ENCODE results near the gene HS1BP3.

The HS1BP3 gene

DNA sequence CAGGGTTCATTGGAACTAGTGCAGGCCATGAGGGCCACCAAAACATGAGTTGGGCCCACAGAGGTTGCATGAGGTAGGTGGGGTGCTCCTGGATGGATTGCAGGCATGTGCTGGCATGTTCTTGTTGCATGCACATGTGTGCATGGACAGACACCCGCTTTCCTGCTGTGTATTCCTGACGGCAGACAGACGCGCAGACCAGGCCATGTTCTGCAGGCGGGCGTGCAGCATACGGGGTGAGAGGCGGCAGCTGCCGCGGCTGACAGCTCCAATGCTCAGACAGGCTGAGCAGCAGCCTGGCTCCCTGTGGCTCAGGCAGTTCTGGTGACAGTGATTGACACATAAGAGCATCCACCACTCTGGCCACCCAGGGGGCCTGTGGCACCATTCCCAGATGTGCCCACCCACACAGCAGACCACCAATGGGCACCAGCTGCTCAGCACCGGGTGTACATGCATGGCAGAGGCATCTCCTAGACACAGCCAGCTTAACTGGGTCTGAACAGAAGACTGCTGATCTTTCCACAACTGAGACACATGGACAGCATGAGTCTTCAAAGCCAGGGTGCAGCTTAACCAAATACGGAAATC, 21.2 kb downstream of the HS1BP3 start:
- no peak for DNase-seq (ENCODE audit: low spot score)

DNA sequence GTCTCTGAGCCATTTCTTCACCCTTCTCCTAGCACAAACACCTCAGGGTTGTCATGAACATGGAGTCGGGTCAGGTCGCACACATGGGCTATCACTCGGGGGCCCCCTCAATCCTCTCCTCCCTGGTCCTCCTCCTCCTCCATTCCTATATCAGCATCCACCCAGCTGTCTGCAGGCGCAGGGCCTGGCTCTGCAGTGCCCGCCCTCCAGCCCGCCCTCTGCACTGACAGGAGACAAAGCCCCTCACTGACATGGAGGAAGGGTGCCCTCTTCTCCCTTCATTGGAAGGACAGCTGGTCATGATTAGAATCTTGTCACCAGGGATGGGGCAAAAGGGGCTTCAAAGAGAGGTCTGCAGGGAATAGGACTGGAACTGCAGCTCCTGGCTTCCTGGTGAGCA, 21.7 kb downstream of the HS1BP3 start:
- no peak for DNase-seq (ENCODE audit: low spot score)

- no peak for DNase-seq (ENCODE audit: low spot score)
These were observed 23.1 kb downstream of the HS1BP3 start for GRCh38 chr2:20627712-20628380.

- no peak for DNase-seq (ENCODE audit: low spot score)
These were observed 24.0 kb downstream of the HS1BP3 start for GRCh38 chr2:20626698-20627513.

- DNase-seq (ENCODE audit: low spot score): no peak
These were observed 24.6 kb downstream of the HS1BP3 start for GRCh38 chr2:20626392-20626697.

- DNase-seq (ENCODE audit: low spot score): no peak
These were observed 25.2 kb downstream of the HS1BP3 start for GRCh38 chr2:20625491-20626391.

- DNase-seq (ENCODE audit: low spot score): no peak
These were observed 25.9 kb downstream of the HS1BP3 start for GRCh38 chr2:20624884-20625485.

DNA sequence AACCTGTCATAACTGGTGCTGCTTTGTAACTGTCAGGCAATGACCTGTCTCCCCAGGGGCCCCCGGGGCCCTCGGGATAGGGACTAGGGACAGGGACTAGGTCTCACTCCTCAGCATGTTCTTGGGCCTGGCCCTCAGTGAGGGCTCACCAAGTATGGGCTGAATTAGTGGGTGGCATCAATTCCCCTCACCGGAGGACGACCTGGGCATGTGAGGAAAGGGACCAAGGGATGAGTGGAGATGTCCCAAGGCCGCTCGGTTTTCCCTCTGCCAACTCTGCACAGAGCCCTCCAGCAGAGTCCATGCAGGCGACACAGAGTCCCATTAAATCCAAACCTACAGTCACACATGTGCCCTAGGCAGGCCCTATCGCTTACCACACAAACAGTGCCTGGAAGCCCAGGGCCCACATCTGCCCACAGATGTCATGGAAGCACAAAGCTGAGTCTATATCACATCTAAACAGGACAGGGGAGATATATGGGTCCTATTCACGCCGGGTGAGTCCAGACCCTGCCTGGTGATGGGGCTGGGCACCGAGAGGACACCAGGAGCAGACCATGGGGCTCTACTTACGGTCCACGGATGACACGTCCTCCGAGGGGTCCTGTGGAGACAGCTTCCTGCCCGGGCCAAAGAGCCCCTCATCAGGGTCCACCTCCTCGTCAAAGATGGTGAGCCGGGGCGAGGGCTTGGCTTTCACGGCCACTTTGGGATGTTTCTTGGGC, 26.6 kb downstream of the HS1BP3 start:
- no peak for DNase-seq (ENCODE audit: low spot score)

GRCh38 chr2:20623741-20624155, 27.1 kb downstream of the HS1BP3 start:
- DNase-seq (ENCODE audit: low spot score): no peak

- DNase-seq (ENCODE audit: low spot score): no peak
These were observed 27.7 kb downstream of the HS1BP3 start for GRCh38 chr2:20623241-20623640.

- DNase-seq (ENCODE audit: low spot score): no peak
These were observed 28.2 kb downstream of the HS1BP3 start for GRCh38 chr2:20622731-20623130.

- no peak for DNase-seq (ENCODE audit: low spot score)
These were observed 28.6 kb downstream of the HS1BP3 start for GRCh38 chr2:20622296-20622686.

GRCh38 chr2:20621366-20622295, 29.3 kb downstream of the HS1BP3 start:
- DNase-seq (ENCODE audit: low spot score): no peak

DNA sequence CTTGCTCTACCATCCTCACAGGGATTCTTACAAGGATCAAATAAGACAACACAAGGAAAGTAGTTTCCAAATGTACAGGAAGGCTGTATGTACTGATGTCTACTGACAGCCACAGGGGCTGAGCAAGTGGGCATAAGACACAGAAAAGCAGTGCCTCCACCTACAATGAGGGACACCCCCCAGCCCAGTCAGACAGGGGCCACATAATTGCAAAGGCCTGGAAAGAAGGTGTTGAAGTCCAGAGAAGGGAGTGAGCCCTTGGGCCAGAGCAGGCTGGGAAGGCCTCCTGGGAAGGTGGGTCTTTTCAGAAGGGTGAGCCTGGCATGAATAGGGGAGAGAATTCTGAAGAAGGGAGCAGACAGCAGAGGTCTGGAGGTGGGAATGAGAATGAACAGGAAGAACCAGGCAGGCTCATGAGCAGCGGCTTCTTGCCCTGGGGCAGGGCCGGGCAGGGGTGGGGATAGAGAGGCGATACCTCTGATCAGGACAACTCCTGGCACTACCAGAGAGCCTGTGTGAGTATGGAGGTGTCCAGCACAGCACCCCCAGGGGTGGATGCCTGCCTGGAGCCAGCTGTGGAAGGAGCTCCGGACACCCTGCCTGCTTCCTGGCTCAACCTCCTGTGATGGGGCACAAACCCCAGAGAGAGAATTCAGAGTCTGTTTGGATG, 30.1 kb downstream of the HS1BP3 start:
- DNase-seq (ENCODE audit: low spot score): no peak

DNA sequence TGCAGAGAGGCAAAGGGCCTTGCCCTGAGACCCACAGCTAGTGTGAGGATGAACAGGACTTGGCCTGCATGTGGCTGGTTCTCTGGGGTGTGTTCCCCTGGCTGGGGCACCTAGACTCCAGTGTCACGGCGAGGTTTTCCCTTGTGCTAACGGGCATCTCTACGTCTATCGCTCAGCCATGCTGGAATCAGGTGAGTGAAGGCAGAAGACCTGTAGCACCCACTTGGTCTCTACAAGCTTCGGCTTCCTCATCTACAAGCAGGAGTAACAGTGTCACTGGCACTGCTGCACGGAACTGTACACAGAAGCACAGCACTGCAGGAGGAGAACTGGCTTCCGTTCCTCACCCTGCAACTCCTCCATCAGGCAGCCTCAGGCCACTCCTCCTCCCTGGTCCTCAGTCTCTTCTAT, 30.6 kb downstream of the HS1BP3 start:
- no peak for DNase-seq (ENCODE audit: low spot score)

DNA sequence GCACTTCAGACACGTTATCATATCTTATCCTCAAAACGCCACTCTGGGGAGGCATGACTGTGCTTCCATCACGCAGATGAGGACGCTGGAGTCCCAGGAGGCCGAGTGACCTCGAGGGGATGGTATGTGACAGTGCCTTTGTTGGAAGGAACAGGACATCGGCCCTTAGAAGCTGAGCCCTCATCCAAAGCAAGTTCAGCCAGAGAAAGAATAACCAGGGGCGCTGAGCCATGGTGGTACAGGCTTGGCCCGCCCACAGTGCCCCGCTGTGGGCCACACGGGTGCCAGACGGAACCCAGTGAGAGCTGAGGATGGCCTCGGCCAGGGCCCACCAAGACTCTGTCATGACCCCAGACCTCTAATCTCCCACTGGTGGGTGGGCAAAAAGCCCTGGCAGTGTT, 31.3 kb downstream of the HS1BP3 start:
- no peak for DNase-seq (ENCODE audit: low spot score)

DNA sequence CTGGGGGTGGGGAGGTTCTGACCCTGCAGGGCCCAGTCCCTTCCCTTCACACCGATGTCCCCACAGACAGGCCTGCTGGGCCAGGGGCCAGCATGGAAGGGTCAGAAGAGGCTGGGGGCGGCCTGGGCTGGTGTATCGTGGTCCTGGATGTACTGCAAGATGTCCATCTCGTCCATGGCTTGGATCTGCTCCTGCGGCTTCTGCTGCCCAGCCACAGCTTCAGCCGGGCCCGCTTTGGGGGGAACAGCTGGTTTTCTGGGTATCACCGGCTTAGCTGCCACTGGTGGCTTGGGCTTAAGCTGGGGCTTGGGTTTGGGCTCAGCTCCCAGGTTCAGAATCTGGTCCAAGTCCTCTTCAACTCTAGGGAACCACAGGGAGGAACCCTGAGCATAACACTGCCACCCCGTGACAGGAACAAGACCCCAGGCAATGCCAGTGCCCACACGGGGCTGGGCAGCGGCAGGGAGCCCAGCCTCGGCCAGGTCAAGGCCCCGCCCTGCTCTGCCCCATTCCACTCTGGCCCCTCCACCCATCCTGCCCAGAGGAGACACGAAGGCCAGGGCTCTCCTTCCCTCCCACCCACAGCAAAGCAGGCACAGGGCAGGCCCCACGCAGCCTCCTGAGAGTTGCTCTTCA, 31.9 kb downstream of the HS1BP3 start:
- no peak for DNase-seq (ENCODE audit: low spot score)

GRCh38 chr2:20618468-20618885, 32.4 kb downstream of the HS1BP3 start:
- DNase-seq (ENCODE audit: low spot score): no peak

DNA sequence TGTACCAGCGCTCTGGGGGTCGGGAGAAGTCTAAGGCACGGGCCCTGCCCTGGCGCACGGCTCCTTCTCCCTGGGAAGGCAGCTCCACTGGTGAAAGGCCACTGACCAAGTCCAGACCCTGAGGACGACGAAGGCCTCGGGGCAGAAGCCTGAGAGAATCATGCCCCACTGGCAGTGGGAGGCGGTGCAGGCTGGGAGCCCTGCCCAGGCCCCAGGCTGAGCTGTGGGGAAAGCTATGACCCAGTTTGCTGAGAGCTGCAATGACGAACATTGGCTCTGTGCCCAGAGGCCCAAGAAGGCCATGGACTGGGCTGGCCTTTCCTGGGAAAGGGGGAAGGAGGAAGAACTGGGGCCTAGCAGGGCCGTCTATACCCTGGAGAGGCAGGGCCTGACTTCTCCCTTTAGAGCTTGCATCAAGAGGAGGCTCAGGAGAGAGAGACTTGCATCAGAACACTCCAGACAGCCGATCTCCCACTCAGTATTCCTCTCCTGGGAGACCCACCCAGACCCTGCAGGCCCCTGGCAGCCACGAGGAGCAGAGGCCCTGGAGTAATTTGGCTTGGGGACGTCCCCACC, 32.9 kb downstream of the HS1BP3 start:
- DNase-seq (ENCODE audit: low spot score): peak; percentile 98
